Calu3 (cell line): ENCODE data around the gene LATS2. TPM values are rescaled to one million over a fixed set of nuclear protein-coding genes. Genes with fewer than 3 reads are reported as not detected.

Source experiments
- BruUV-seq: library from RNA; stranded (reverse); fragments of 400-500 nt; replicated peaks from 2 replicates; lab custom pipeline; 2021; lab: Mats Ljungman, UMichigan
- CTCF ChIA-PET: fragments of 300-600 bp; sonication (Branson Sonifier 250); formaldehyde crosslinking; loops from one replicate; lab custom pipeline; 2022; ENCODE audit warnings: antibody characterized with exemption; lab: Charles Lee
- DNase-seq: peaks from one replicate; pipeline ENCODE4 v3.0.0; 2022
- H3K27ac Mint-ChIP-seq: one replicate; pipeline ENCODE4 v1.8.0; 2022; ENCODE audit warnings: mixed read lengths; ENCODE audit not compliant: unreplicated experiment
- H3K27me3 Mint-ChIP-seq: one replicate; pipeline ENCODE4 v1.8.0; 2022; ENCODE audit warnings: mixed read lengths; ENCODE audit not compliant: unreplicated experiment
- H3K36me3 Mint-ChIP-seq: one replicate; pipeline ENCODE4 v1.8.0; 2022; ENCODE audit warnings: mild to moderate bottlenecking, moderate library complexity, mixed read lengths; ENCODE audit not compliant: insufficient read depth, unreplicated experiment
- H3K4me1 Mint-ChIP-seq: one replicate; pipeline ENCODE4 v1.8.0; 2022; ENCODE audit warnings: mild to moderate bottlenecking, low read depth, mixed read lengths; ENCODE audit not compliant: unreplicated experiment
- H3K4me3 Mint-ChIP-seq: one replicate; pipeline ENCODE4 v1.8.0; 2022; ENCODE audit warnings: mild to moderate bottlenecking, low read depth, moderate library complexity, mixed read lengths; ENCODE audit not compliant: unreplicated experiment
- H3K9me3 Mint-ChIP-seq: one replicate; pipeline ENCODE4 v1.8.0; 2022; ENCODE audit warnings: low read depth, mixed read lengths; ENCODE audit not compliant: unreplicated experiment
- CTCF ChIP-seq: fragments of 200-600 bp; IDR thresholded peaks from one replicate; pipeline ENCODE4 v1.8.0; 2022; ENCODE audit warnings: antibody characterized with exemption; ENCODE audit not compliant: unreplicated experiment
- intact Hi-C: fragments of 100-400 bp; cut with micrococcal nuclease; formaldehyde crosslinking; loops from one replicate; pipeline ENCODE4 v1.10.0; 2022; ENCODE audit not compliant: unreplicated experiment
- total RNA-seq: library from RNA; stranded (reverse); gene quantifications from 2 replicates; pipeline ENCODE4 v1.2.3, GENCODE V29; 2022

LATS2 gene
- total RNA-seq, 1 experiment from 2014 or later: 19.3 TPM

DNA sequence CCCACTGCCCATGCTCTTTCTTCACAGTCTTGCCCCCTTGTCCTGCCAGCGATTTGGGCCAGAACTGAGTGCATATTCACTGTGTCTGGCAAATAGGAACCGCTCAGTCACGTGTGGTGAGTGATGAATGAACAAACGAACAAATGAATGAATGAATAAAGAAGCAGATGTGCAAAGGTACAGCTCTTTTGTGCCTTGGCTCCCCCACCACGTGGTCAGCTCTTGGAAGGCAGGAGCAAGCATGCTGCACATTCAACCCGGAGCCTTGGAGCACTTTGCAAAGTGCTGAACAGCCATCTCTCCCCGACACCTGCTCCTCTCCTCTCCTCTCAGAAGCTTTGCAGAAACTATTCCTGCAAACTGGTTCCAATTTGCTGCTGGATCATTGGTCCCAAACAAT lies 52.4 kb downstream of the LATS2 start:
- no peak for TF ChIP-seq CTCF
- intact Hi-C loops: no loop called here
- no peak for DNase-seq
- BruUV-seq: no TSS peak
- no peaks in the 10 kb centered on the region for H3K9me3 Mint-ChIP-seq
- H3K4me1 Mint-ChIP-seq: peaks cover 8% of the 10 kb centered on the region
- H3K4me3 Mint-ChIP-seq: no peak overlapping the region
- no peak overlapping the region for H3K27ac Mint-ChIP-seq
- CTCF ChIA-PET: no interaction called here
- H3K27me3 Mint-ChIP-seq: no peaks in the 10 kb centered on the region
- H3K36me3 Mint-ChIP-seq: peaks cover 4% of the 10 kb centered on the region

GRCh38 chr13:21008026-21008425 lies 53.4 kb downstream of the LATS2 start:
- BruUV-seq: no TSS peak
- Mint-ChIP-seq H3K4me3 (no peak overlapping the region), H3K4me1 (no peaks in the 10 kb centered on the region), H3K9me3 (no peaks in the 10 kb centered on the region), H3K27ac (no peak overlapping the region), H3K27me3 (no peaks in the 10 kb centered on the region), H3K36me3 (peaks cover 4% of the 10 kb centered on the region)
- CTCF ChIA-PET: no interaction called here
- no peak for TF ChIP-seq CTCF
- DNase-seq: no peak
- intact Hi-C loops: no loop called here

GRCh38 chr13:21006141-21007005 lies 55.0 kb downstream of the LATS2 start:
- no peak for TF ChIP-seq CTCF
- Mint-ChIP-seq H3K27me3 (no peaks in the 10 kb centered on the region), H3K4me3 (no peak overlapping the region), H3K36me3 (peaks cover 4% of the 10 kb centered on the region), H3K4me1 (no peaks in the 10 kb centered on the region), H3K9me3 (no peaks in the 10 kb centered on the region), H3K27ac (no peak overlapping the region)
- no TSS peak for BruUV-seq
- CTCF ChIA-PET: no interaction called here
- no peak for DNase-seq
- intact Hi-C loops: no loop called here

DNA sequence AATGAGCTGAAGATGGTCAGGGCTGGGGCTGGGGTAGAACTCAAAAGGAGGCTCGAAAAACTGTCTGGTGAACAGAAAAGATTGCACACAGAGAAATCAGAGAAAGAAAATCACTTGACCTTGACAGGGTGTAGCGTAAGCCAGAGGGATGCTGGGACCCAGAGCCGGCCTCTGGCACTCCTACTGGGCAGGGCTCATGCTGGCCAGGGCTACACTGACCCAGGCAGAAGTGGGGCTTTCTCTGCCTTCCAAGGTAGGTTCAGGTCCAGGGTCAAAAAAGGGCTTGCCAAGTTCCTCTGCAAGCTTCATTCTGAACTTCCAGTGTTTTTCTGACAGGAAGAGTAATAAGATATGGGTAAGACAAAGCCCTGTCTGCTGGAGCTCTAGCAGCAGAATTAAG lies 56.2 kb downstream of the LATS2 start:
- Mint-ChIP-seq H3K36me3 (peaks cover 4% of the 10 kb centered on the region), H3K9me3 (no peaks in the 10 kb centered on the region), H3K4me1 (no peaks in the 10 kb centered on the region), H3K4me3 (no peak overlapping the region), H3K27me3 (no peaks in the 10 kb centered on the region), H3K27ac (no peak overlapping the region)
- intact Hi-C loops: no loop called here
- BruUV-seq: no TSS peak
- no peak for TF ChIP-seq CTCF
- CTCF ChIA-PET: no interaction called here
- DNase-seq: no peak
